GM19351 (cell line): ENCODE measurements around the gene PLK5.
"Not testable (repeated sequence)": the region's sequence is repeated elsewhere in the genome, so short reads cannot be mapped to it uniquely, and the experiment has no call there.

Experiments
- ATAC-seq: cut with Tn5 transposase; IDR thresholded peaks from one replicate; pipeline ENCODE4 v1.9.1; 2021; ENCODE audit warnings: mild to moderate bottlenecking, moderate library complexity; ENCODE audit not compliant: unreplicated experiment

PLK5 gene

DNA sequence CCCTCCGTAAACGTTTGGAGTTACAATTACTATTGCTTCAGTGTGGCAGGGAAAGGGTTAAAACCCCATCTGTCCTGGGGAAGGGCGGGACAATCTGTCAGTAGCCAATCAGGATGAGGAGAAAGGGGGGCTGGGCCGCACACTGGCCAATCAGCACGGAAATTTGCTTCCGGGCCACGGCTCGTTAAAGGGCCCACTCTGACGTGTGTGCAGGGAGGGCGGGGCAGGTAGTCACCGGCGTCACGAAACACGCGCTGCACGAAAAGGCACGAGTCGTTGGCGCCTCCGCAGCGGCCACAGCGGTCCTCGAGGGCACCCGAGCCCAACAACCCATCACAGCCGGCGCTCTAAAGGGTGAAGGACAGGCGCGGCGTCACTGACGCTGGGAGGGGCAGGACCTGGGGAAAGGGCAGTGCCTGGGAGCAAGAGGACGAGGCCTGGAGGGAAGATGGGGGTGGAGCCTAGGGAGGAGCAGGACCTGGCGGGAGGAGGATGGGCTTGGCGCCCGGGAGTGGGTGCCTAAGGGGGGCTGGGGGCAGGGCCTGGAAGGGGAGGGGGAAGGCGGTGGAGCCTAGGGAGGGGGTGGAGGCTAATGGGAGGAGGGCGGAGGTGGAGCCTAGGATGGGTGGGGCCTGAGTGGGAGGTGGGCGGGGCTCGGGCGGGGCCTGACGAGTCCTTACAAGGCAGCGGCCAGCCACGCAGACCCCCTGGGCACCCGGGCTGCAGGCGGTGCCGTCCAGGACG, 15.9 kb upstream of the PLK5 start:
- no peak for ATAC-seq

DNA sequence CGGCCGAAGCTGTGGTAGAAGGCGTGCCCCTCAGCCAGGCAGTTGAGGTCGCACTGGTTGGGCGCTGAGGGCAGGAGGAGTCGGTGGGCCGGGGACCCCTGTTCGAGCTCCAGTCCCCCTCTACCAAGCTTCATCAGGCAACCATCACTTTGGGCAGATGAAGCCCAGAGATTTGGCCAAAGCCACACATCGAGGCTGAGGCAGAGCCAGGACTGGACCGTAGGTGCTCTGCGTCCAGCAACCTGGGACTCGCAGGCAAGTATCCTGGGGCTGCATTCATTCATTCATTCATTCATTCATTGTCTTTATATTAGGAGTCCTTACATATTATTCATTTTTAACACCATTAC, 15.4 kb upstream of the PLK5 start:
- no peak for ATAC-seq

DNA sequence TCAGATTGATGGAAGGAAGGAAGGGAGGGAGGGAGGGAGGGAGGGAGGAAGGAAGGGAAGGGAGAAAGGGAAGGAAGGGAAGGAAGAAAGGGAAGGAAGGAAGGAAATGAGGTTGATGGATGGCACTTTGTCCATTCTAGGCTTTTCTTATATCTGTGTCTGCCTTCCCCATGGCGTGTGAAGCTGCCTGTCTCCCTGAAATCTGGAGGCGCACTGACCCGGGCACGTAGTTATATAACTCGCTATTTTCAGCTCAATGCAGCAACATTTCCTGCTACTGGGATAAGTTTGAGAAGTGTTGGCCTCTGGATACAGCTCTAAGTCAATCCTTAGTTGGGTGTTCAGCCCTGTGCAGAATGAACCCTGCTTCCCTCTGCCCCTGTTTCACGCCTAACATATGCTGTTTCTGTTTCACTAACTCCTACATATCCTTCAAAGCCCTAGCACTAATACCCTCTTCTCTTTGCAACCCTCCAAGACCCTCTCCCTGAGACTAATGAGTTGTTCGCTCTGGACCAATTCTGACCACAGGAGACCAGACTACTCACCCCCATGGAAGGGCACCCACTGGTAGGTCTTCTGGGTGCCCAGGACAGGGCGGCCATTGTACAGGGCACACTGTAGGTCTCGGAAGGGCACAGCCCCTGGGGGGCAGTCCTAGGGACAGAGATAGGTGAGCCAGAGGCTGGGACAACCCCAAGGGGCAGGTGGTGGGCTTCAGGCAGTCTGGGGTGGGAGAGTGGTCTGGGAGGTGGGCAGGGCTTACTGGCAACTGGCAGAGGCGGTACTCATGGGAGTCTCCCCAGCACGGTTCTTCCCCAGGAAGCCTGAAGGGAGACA, 14.1 kb upstream of the PLK5 start:
- ATAC-seq, result no peak

DNA sequence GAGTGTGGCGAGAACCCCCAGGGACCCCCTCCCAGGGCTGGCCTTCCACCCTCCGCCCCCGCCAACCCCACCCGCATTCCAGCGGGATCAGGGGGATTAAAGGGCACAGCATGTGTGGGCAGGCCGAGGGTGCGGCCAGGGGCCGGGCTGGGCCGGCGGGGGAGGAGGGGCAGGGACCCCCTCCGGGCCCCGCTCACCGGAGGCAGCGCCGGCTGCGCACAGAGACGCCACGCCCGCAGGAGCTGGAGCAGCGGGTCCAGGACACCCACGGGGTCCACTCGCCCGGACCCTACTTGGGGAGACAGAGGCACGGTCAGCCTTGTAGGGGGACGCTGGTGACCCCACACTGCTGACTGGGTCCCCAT, 13.5 kb upstream of the PLK5 start:
- ATAC-seq, result no peak

DNA sequence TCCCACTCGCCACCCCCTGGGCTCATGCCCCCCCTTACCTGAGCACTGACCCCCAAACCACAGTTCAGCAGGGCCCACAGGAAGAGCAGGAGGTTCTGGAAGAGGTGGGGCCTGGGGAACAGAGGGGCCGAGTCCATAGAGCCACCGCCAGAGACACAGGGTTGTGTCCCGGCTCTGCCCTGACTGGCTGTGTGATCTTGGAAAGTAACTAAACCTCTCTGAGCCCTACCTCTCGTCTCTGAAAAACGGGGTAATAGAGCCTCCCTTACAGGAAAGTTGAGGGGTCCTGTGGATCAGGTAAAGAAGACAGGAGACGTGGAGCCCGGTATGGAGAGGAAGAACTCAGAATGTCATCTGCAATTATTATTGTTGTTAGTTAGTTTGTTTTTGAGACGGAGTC, 13.1 kb upstream of the PLK5 start:
- no peak for ATAC-seq

DNA sequence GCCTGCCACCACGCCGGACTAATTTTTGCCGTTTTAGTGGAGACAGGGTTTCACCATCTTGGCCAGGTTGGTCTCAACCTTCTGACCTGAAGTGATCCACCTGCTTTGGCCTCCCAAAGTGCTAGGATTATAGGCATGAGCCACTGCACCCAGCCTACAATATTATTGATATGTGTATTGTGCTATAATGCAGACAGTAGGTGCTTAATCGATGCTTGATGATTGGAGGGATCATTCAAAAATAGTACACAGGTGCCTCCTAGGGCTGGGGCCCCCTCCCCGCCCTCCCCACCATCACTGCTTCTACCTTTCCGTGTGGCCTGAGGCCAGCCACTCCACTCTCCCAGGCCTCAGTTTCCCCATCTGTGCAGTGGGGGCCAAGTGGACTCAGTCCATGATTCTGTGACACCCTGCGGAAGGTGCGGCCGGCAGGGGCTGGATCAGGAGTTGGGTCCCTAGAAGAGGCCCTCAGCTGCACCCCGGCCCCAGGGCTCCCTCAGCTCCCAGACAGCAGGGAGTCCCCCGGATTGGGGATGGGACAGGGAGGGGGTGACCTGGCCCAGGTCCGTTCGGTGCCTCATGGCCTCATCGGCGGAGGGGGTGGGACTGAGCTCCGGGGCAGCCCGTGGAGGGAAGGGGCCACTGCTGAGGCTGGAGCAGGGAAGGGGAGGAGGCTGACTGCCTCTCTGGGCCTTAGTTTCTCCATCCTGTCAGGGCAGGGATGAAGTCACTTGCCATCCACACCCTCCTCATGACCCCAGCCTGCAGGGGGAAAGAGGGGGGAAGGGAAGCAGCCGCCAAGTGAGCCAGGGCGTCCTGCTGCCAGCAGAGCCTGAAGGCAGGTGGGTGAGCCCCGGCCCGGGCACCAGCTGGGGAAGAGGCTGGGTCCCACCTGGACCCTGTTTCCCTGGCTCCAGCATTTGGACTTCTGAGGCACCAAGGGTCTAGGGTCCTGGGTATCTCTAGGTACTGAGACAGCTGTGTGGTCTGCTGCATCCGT, 12.3 kb upstream of the PLK5 start:
- no peak for ATAC-seq

DNA sequence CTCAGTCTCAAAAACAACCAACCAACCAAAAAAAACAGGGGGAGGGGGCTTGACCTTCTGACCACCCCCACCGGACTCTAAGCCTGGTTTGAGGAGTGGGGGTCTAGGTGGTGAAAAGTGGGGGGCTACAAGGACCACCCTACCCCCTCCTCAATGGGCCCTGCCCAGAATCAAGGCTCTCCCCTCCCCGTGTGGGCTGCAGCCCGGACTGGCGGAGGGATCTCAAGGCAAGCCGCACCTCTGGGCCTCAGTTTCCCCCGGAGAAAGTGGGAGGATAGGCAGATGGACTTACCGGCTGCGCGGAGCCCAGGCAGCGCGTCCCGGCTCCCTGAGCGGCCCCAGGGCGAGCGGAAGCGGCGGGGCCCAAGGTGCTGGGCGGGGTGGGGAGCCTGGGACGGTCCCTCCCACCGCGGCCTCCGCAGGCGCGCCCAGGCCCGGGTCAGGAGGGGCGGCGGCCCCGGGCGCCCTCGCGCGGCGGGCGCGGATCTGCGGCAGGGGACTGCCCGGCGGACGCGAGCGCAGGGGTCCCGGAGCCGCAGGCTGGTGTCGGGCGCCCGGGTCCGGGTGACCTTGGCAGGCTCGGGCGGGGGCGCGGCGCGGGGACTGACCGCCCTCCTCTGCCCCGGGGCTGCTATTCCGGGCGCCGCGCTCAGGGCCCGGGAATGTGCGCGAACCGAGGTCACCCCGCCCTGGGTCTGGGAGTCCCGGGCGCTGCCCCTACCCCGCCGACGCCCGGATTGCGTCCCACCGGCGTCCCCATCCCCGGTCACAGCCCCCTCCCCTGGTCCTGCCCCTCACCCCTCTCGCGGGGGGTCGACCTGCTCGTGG, 11.0 kb upstream of the PLK5 start, which contains the start of gene ADAMTSL5:
Gene ADAMTSL5, minus strand, starts transcription at position 349 of the 828 bp plus-strand sequence. CDS start 2,076 bp downstream, outside the sequence.
- ATAC-seq, result no peak

DNA sequence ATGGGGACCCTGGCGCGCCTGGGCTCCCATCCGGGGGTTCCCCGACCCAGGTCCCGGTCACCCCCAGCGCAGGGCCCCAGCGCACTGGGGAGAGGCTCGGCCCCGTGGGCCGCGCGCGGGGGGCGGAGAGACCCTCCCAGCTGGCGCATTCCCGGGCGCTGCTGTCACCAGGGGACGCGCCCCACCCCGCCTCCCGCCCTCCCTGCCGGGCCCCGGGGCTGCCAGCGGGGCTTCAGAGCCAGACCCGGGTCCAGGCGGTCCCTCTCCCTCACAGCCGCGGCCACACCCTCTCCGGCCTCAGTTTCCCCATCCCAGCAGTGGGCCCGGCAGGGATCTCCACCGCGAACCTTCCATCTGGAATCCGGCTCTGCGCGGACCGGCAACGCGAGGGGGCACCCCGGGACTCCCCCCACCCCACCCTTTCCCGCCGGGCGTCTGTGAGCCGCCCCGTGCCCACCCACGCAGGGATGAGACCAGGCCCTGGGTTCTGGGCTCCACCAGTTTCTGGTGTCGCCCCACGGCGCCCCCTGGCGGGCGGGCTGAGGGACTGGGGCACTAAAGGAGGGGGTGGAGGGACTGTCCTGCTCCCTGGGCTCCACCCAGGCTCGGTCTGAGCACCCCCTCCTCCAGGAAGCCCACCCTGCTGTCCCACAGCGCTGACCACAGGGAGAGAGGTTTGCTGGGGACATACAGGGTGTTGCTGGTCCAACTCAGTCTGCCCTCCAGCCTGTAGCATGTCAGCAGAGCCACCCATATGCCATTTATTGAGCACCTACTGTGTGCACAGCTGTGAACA, 10.2 kb upstream of the PLK5 start:
- no peak for ATAC-seq

DNA sequence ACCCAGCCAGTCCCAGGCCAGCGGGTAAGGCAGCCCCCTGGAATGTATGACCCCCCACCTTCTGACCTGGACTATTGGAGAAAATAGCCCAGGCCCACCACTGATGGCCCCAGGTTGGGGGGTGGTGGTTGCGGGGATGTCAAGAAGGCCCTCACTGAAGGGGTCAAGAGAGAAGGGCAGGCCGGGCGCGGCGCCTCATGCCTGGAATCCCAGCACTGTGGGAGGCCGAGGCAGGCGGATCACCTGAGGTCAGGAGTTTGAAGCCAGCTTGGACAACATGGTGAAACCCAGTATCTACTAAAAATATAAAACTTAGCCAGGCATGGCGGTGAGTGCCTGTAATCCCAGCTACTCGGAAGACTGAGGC, 9.6 kb upstream of the PLK5 start:
- no peak for ATAC-seq

DNA sequence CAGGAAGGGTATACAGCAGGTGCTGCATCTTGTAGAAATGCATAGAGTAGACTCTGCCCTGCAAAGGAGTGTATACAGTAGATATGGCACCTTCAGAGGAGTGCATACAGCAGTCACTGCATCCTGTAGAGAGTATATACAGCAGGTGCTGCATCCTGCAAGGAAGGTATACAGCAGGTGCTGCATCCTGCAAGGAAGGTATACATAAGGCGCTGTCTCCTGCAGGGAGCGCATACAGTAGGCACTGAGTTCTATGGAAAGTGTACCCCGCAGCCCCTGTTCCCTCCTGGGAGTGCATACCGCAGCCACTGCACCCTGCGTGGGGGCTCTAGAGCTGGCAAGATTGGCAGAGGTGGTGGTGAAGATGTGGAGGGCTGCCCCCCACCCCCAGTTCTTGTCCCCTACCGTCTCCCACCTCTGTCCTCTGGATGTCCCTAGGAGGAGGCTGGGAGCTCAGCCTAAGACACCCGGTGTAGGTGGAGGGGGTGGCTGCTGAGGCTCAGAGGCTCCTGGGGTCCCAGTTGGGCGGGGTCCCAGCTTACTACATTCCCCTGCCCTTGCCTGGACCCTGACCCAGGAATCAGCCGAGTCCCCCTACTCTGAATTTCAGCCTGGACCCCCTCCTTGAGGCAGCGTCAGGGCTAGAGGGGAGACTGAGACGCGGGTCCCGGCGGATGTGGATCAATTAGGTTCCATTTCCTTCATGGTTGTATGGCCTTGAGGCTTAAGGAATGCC, 8.7 kb upstream of the PLK5 start:
- no peak for ATAC-seq

DNA sequence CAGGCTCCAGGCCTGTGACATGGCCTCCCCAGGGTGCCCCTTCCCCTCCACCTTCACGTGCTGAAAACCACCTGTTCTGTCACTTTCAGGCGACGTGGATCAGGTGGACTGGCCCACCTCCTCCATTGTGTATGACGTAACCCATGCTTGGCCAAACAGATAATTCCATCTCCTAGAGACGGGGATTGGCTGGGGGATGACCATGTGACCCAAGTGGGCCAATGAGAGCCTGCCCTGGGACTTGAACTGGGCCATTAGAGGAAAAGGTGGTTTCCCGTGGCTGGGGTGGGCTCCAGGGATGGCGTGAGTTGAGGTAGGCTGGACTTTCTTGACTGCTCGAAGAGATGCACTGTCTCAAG, 7.5 kb upstream of the PLK5 start:
- no peak for ATAC-seq

DNA sequence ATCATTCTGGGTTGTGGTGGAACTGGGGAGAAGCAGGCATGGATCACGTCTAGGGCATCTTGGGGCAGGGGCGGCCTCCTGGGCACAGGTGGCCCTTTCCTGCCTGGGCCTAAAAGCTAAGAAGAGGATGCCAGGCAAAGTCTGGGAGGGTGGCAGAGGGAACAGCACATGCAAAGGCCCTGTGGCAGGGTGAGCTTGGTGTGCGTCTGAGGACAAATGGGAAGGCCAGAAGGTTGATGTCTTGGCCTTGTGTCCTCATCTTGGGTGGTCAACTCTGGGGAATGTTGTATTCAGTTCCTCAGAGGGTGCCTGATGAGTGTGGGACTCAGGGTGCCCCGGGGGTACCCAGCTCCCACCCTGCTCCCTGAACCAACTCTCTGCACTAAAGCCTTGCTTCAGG, 5.4 kb upstream of the PLK5 start:
- ATAC-seq, result no peak

DNA sequence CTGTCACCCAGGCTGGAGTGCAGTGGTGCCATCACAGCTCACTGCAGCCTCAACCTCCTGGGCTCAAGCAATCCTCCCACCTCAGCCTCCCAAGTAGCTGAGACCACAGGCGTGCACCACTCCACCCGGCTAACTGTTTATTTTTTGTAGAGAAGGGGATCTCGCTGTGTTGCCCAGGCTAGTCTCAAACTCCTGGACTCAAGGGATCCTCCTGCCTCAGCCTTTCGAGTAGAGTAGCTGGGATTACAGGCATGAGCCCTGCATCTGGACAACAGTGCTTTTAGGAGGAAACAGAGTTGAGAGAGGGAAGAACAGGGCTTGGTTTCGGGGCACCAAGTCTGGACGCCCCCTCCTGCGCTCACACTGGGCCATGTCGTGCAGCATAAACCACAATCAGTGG, 4.1 kb upstream of the PLK5 start:
- ATAC-seq, result not testable (repeated sequence)

DNA sequence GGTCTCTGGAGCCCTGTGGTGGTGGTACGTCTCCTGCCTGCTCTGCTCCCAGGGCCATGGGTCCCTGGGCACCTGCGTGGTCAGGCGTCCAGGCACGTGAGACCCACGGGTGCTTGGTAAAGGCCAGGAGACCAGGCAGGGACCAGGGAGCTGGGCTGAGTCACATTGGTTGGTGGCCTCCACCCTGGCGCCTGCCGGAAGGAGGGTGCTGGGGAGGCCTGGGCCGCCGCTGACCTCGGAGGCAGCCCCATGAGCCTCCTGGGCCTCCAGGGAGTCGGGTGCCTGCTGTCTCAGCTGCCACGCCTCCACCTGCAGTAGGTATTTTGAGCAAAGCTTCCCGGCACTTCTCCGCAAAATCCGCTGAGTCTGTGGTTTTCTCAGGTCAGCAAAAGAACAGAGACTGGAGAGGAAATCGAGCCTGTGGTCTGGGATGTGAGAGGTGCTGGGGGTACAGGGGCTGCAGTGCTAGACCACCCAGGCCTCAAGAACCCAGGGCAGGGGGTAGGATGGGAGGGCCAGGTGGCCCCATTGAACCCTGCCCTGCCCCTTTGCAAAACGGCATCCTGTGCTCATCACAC, 3.6 kb upstream of the PLK5 start:
- no peak for ATAC-seq

DNA sequence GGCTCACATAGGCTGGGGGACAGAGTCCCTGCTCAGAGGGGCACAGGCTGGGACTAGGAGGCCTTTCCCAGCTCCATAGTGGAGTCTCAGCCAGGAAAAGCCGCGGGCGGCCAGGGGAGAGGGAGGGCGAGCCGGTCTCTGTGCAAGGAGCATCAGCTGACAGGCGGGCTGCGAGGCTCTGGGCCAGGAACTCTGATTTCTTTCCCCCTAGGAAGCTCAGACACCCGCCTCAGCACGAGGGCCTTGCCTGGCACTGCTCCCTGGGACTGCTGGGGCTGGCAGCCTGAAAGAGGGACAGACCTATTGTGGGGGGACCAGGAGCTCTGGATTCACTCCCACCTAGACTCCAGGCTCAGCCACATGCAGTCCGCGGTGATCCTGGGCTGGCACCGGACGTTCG, 2.2 kb upstream of the PLK5 start:
- ATAC-seq, result no peak

DNA sequence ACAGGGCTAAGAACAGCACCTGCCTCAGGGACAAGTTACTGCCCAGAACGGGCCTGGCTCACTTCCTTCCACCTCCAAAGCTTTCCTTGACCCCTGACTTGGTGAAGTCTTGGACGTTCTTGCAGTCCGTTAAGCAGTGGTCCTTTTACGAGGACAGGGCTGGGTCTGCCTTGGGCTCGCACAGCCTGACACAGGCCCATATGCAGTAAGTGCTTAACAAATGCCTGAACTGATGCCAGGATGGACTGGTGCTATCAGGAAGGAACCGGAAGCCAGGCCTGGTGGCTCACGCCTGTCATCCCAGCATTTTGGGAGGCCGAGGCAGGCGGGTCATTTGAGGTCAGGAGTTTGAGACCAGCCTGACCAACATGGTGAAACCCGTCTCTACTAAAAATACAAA, 1.8 kb upstream of the PLK5 start:
- no peak for ATAC-seq

DNA sequence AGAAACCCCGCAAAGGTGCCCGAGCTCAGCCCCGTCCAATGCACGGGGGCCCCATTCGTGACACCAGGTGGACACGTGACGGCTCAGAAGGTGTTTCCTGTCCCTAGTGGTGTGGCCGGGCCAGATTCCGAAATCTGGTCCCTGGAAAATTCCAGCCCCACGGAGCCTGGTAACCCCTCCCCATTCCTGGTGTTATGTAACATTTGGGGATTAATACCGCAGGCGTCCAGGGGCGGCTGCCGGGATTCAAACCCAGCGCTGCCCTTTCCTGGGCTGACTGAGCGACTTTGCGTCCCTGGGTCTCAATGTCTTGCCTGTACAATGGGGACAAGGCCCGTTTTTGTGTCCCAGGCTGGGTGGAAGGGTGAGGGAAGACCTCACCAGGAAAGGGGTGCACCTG, 1.0 kb upstream of the PLK5 start:
- no peak for ATAC-seq

DNA sequence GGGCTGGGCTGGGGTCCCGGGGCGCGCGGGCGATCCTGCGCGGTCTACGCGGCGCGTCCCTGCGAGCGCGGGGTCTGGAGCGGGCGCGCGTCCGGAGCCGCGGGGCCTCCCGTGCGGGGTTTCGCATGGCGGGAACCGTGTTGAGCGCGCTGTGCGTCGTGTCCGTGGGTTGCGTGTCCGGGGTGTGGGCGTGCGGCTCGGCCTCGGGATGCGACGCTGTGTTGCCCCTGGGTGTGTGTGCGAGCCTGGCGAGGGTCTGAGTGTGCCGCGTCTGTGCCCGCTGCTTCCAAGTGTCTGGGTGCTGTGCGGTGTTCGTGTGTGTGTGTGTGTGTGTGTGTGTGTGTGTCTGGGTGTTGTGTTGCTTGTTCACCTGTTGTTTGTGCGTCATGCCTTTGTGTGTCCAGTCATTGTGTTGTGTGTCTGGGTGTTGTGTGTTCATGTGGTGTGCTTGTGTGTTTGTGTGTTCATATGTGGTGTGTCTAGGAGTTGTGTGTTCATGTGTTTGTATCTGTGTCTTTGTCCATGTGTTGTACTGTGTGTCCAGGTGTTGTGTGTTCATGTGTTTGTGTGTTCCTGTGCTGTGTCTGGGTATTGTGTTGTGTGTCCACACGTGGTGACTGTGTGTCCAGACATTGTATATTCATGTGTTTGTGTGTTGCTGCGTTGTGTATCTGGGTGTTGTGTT, 552 bp downstream of the PLK5 start:
- no peak for ATAC-seq
